ENCODE results near the gene DPP9.
A peak's percentile ranks its signal among the peaks of the same experiment; 100 is the strongest.
"Not testable (repeated sequence)": the region's sequence is repeated elsewhere in the genome, so short reads cannot be mapped to it uniquely, and the experiment has no call there.

DPP9 gene

GRCh38 chr19:4738734-4739133 is 15.1 kb upstream of the DPP9 start:
- DNase-seq, result no peak

GRCh38 chr19:4737955-4738600 is 14.4 kb upstream of the DPP9 start:
- no peak for DNase-seq

GRCh38 chr19:4733755-4734345 is 10.2 kb upstream of the DPP9 start:
- DNase-seq, result no peak

- peak; percentile 62 for DNase-seq
Observed at GRCh38 chr19:4732680-4733114, 9.1 kb upstream of the DPP9 start.

GRCh38 chr19:4730740-4731171 is 7.1 kb upstream of the DPP9 start:
- no peak for DNase-seq

- no peak for DNase-seq
Observed at GRCh38 chr19:4728871-4729270, 5.2 kb upstream of the DPP9 start.

GRCh38 chr19:4722671-4723594 is 709 bp downstream of the DPP9 start:
- no peak for DNase-seq

GRCh38 chr19:4721196-4721595 is 2.4 kb downstream of the DPP9 start:
- no peak for DNase-seq

GRCh38 chr19:4720037-4720700 is 3.5 kb downstream of the DPP9 start:
- DNase-seq, result no peak

GRCh38 chr19:4719499-4719866 is 4.2 kb downstream of the DPP9 start:
- DNase-seq, result no peak

GRCh38 chr19:4717966-4718701 is 5.5 kb downstream of the DPP9 start:
- DNase-seq, result no peak

GRCh38 chr19:4717191-4717965 is 6.3 kb downstream of the DPP9 start:
- DNase-seq, result no peak

GRCh38 chr19:4715529-4716221 is 8.0 kb downstream of the DPP9 start:
- no peak for DNase-seq

GRCh38 chr19:4715178-4715528 is 8.5 kb downstream of the DPP9 start:
- DNase-seq, result not testable (repeated sequence)

- no peak for DNase-seq
Observed at GRCh38 chr19:4714016-4714415, 9.6 kb downstream of the DPP9 start.

GRCh38 chr19:4713384-4713951 is 10.2 kb downstream of the DPP9 start:
- DNase-seq, result no peak

- DNase-seq, result no peak
Observed at GRCh38 chr19:4712771-4713170, 10.9 kb downstream of the DPP9 start.

- no peak for DNase-seq
Observed at GRCh38 chr19:4711211-4711610, 12.4 kb downstream of the DPP9 start.

GRCh38 chr19:4710281-4710600 is 13.4 kb downstream of the DPP9 start:
- DNase-seq, result no peak

GRCh38 chr19:4709440-4710280 is 14.0 kb downstream of the DPP9 start:
- DNase-seq, result no peak
